SK-N-SH (cell line): Measurements from ENCODE around the gene PUS3. TPM values are rescaled to one million over a fixed set of nuclear protein-coding genes. Genes with fewer than 3 reads are reported as not detected.

Source experiments
- CTCF ChIA-PET: fragments of 300-600, 350-600 bp; formaldehyde crosslinking; extraction: SDS; loops from one replicate; lab custom pipeline; 2021; lab: Yijun Ruan, JAX
- POLR2A ChIA-PET: fragments of 350-600 bp; sonication (Branson Sonifier 250); formaldehyde crosslinking; extraction: SDS; loops from one replicate; lab custom pipeline; 2020; ENCODE audit warnings: antibody characterized with exemption, inconsistent platforms; lab: Yijun Ruan, JAX
- DNase-seq: peaks from one replicate; pipeline ENCODE4 v3.0.0; 2012
- H2AFZ ChIP-seq: fragments of 200-600 bp; sonication (generic); 2 replicates; pipeline ENCODE4 v1.8.1; 2016; ENCODE audit warnings: antibody characterized with exemption, mild to moderate bottlenecking, low read depth
- H3F3A ChIP-seq: fragments of 200-600 bp; sonication (generic); replicated peaks from 2 replicates; pipeline ENCODE3; 2016; ENCODE audit warnings: antibody characterized with exemption, mild to moderate bottlenecking; ENCODE audit not compliant: insufficient read depth
- H3K27ac ChIP-seq, 2 experiments: fragments of 200-500 bp in 1 of 2; fragments of 200-600 bp in 1 of 2; sonication (Bioruptor generic) in 1 of 2; sonication (generic), shearing (Covaris generic) in 1 of 2; 2 replicates each; pipeline versions ENCODE4 v1.5.1 to v1.6.1; 2014 to 2016; ENCODE audit warnings: low read depth in 2 of 2, inconsistent platforms in 1 of 2, low read length in 1 of 2, mild to moderate bottlenecking in 1 of 2, mixed read lengths in 1 of 2
- H3K27me3 ChIP-seq: fragments of 200-600 bp; sonication (generic), shearing (Covaris generic); 2 replicates; pipeline ENCODE4 v1.6.1; 2016; ENCODE audit warnings: mixed run types; ENCODE audit not compliant: insufficient read depth
- H3K36me3 ChIP-seq, 2 experiments: fragments of 200-500 bp in 1 of 2; fragments of 200-600 bp in 1 of 2; sonication (Bioruptor generic) in 1 of 2; sonication (generic) in 1 of 2; replicated peaks in 1 of 2; 2 replicates each; pipeline versions ENCODE3 to v1.5.1; 2014 to 2016; ENCODE audit warnings: low read length in 1 of 2, mild to moderate bottlenecking in 1 of 2; ENCODE audit not compliant: insufficient read depth in 2 of 2, control insufficient read depth in 1 of 2
- H3K4me1 ChIP-seq, 2 experiments: fragments of 200-500 bp in 1 of 2; fragments of 200-600 bp in 1 of 2; sonication (Bioruptor generic) in 1 of 2; sonication (generic), shearing (Covaris generic) in 1 of 2; 2 replicates each; pipeline versions ENCODE4 v1.5.1 to v1.6.1; 2014 to 2016; ENCODE audit warnings: low read depth in 1 of 2, low read length in 1 of 2, mixed run types in 1 of 2; ENCODE audit not compliant: insufficient read depth in 2 of 2, control insufficient read depth in 1 of 2
- H3K4me2 ChIP-seq: fragments of 200-600 bp; sonication (generic), shearing (Covaris generic); 2 replicates; pipeline ENCODE4 v1.6.1; 2017; ENCODE audit warnings: mixed run types
- H3K4me3 ChIP-seq, 2 experiments: fragments of 200-500 bp in 1 of 2; fragments of 200-600 bp in 1 of 2; sonication (Bioruptor generic) in 1 of 2; sonication (generic), shearing (Covaris generic) in 1 of 2; 2 replicates each; pipeline versions ENCODE4 v1.5.1 to v1.8.1; 2014 to 2016; ENCODE audit warnings: low read depth in 2 of 2, inconsistent platforms in 1 of 2, low read length in 1 of 2, mild to moderate bottlenecking in 1 of 2, mixed read lengths in 1 of 2, moderate library complexity in 1 of 2
- H3K79me2 ChIP-seq: fragments of 200-600 bp; sonication (generic); 2 replicates; pipeline ENCODE4 v1.8.1; 2017; ENCODE audit warnings: mild to moderate bottlenecking; ENCODE audit not compliant: insufficient read depth
- H3K9ac ChIP-seq: fragments of 200-600 bp; sonication (generic); 2 replicates; pipeline ENCODE4 v1.6.1; 2017; ENCODE audit warnings: mixed run types
- H3K9me2 ChIP-seq: fragments of 200-600 bp; sonication (generic); 2 replicates; pipeline ENCODE4 v1.6.1; 2017; ENCODE audit warnings: mixed run types
- H3K9me3 ChIP-seq: fragments of 200-600 bp; sonication (generic); 2 replicates; pipeline ENCODE4 v1.6.1; 2017; ENCODE audit warnings: mixed run types, mild to moderate bottlenecking, moderate library complexity
- H4K20me1 ChIP-seq: fragments of 200-600 bp; sonication (generic); 2 replicates; pipeline ENCODE4 v1.6.1; 2017; ENCODE audit warnings: mild to moderate bottlenecking, mixed run types; ENCODE audit not compliant: insufficient read depth
- EP300 ChIP-seq, 2 experiments: IDR thresholded peaks; 2 replicates each; pipeline versions ENCODE4 v1.4.0 to v1.6.1; 2012; ENCODE audit warnings: borderline replicate concordance in 1 of 2, low read depth in 1 of 2, low read length in 1 of 2
- IRF3 ChIP-seq: fragments of 150-350 bp; IDR thresholded peaks from 2 replicates; pipeline ENCODE4 v1.6.1; 2016; ENCODE audit warnings: mild to moderate bottlenecking, low read depth, low read length
- MXI1 ChIP-seq: IDR thresholded peaks from 2 replicates; pipeline ENCODE4 v1.6.1; 2012; ENCODE audit warnings: mild to moderate bottlenecking, low read depth, low read length, improper control_type of control experiment
- NRF1 ChIP-seq: IDR thresholded peaks from 2 replicates; pipeline ENCODE4 v1.6.1; 2012; ENCODE audit warnings: low read depth, mild to moderate bottlenecking, low read length
- PBX3 ChIP-seq: IDR thresholded peaks from 2 replicates; pipeline ENCODE4; 2012
- REST ChIP-seq: IDR thresholded peaks from 2 replicates; pipeline ENCODE4 v1.6.1; 2012; ENCODE audit warnings: mild to moderate bottlenecking, low read depth, low read length, moderate library complexity
- RFX5 ChIP-seq: IDR thresholded peaks from 2 replicates; pipeline ENCODE4 v1.6.1; 2012; ENCODE audit warnings: mild to moderate bottlenecking, improper control_type of control experiment, low read length
- SIN3A ChIP-seq: IDR thresholded peaks from 2 replicates; pipeline ENCODE4 v1.6.1; 2012; ENCODE audit warnings: low read depth, mild to moderate bottlenecking, low read length, moderate library complexity, borderline replicate concordance
- TCF12 ChIP-seq: IDR thresholded peaks from 2 replicates; pipeline ENCODE4 v1.4.0; 2012
- ZBTB33 ChIP-seq: IDR thresholded peaks from 2 replicates; pipeline ENCODE4 v1.4.0; 2012; ENCODE audit warnings: low read depth, borderline replicate concordance
- WGBS: methylation state at CpG from one replicate; pipeline ENCODE4 v1.1.6; 2017; ENCODE audit warnings: low lambda C conversion rate; 5-methylcytosine and 5-hydroxymethylcytosine counted together
- polyA plus RNA-seq, 3 experiments: library from polyadenylated mRNA; depleted of rRNA; stranded (reverse); fragments of >200 nt; gene quantifications; 2 replicates each; pipeline ENCODE4 v1.2.3, GENCODE V29; 2012

The PUS3 gene
- polyA plus RNA-seq, 1 of the 3 experiments (the other 2 are of a cell fraction), result 7.0 TPM

- no peak for TF ChIP-seq MXI1
- no peak for TF ChIP-seq REST
- TF ChIP-seq TCF12, result no peak
- no peak for TF ChIP-seq PBX3
These were observed 38.2 kb upstream of the PUS3 start (continued) for GRCh38 chr11:125941267-125941618.

- DNase-seq, result no peak
- Histone ChIP-seq H4K20me1 (no peaks in the 10 kb centered on the region), H3K27ac (no peak overlapping the region), H3K9me3 (no peaks in the 10 kb centered on the region), H3K9me2 (no peaks in the 10 kb centered on the region), H3K27me3 (no peaks in the 10 kb centered on the region), H3K4me3 (no peak overlapping the region), H3F3A (no peaks in the 10 kb centered on the region), H3K4me2 (no peak overlapping the region), H2AFZ (no peak overlapping the region), H3K9ac (no peak overlapping the region), H3K79me2 (no peaks in the 10 kb centered on the region), H3K4me1 (peaks cover 0 to 25% of the 10 kb centered on the region in 2 experiments; a peak in 2 of 4 replicates), H3K36me3 (no peaks in the 10 kb centered on the region)
- TF ChIP-seq SIN3A, result no peak
- TF ChIP-seq RFX5, result no peak
- no peak for TF ChIP-seq NRF1
- no peak for TF ChIP-seq EP300 (IDR thresholded peaks at IDR 0.05; ENCODE audit: borderline replicate concordance in 1 of 2, low read depth in 1 of 2, low read length in 1 of 2)
- TF ChIP-seq TCF12, result no peak
- no peak for TF ChIP-seq IRF3
- no peak for TF ChIP-seq ZBTB33
- WGBS, result 84% methylated on average over 3 of the region's 4 CpGs
- CTCF ChIA-PET, result interaction anchor here (1.2 to 6.0 kb wide), 5 partner anchors 10 to 254 kb away, joined by 3 to 55 read pairs (median 9); no protein-coding TSS in a partner anchor
- POLR2A ChIA-PET, result no interaction called here
These were observed 37.1 kb upstream of the PUS3 start for GRCh38 chr11:125940145-125940544.
